Cardiac muscle cell (in vitro differentiated cells and primary cell): ENCODE measurements around the gene CTCFL. TPM values are rescaled to one million over a fixed set of nuclear protein-coding genes. Genes with fewer than 3 reads are reported as not detected.
A peak's percentile ranks its signal among the peaks of the same experiment; 100 is the strongest.

Experiments
- DNase-seq, 2 donors: peaks; one replicate each; pipeline versions ENCODE4 v3.0.0 to v3.0.0-alpha.2; 2010 to 2017; ENCODE audit warnings: low read depth in 1 of 2, low spot score in 1 of 2
- H3K27ac ChIP-seq: fragments of 200-600 bp; sonication (generic); 2 replicates; pipeline ENCODE4 v1.5.1; 2016
- H3K27me3 ChIP-seq: fragments of 200-600 bp; sonication (generic); 2 replicates; pipeline ENCODE4 v1.6.0; 2016; ENCODE audit warnings: control low read depth
- H3K36me3 ChIP-seq: fragments of 200-600 bp; sonication (generic); 2 replicates; pipeline ENCODE4 v1.5.1; 2016; ENCODE audit warnings: control low read depth
- H3K4me1 ChIP-seq: fragments of 200-600 bp; sonication (generic); 2 replicates; pipeline ENCODE4 v1.8.1; 2017; ENCODE audit warnings: low read depth, mild to moderate bottlenecking, mixed run types
- H3K4me3 ChIP-seq: fragments of 200-600 bp; sonication (generic); 2 replicates; pipeline ENCODE4 v1.5.1; 2016; ENCODE audit warnings: mild to moderate bottlenecking
- H3K9me3 ChIP-seq: fragments of 200-600 bp; sonication (generic); 2 replicates; pipeline ENCODE4 v1.5.1; 2017; ENCODE audit warnings: low read depth, mild to moderate bottlenecking, control low read depth
- polyA plus RNA-seq: library from polyadenylated mRNA; unstranded; fragments of >200 nt; fragmentation: Nextera tagmentation; extraction: Ambion mirVana; gene quantifications from 2 replicates; pipeline ENCODE4 v1.2.1, GENCODE V29; 2016
- total RNA-seq: library from RNA; depleted of rRNA; stranded (reverse); fragments of >200 nt; gene quantifications from 2 replicates; pipeline ENCODE4 v1.2.3, GENCODE V29; 2016
- TF ChIP-seq, protein P1 (sequence below): IDR thresholded peaks from 2 replicates; pipeline ENCODE4 v1.5.1; 2012; ENCODE audit warnings: low read depth, mild to moderate bottlenecking, low read length

The CTCFL gene
- total and polyA plus RNA-seq, 2 experiments from 2014 or later = 0.09 TPM; not detected in 1

DNA sequence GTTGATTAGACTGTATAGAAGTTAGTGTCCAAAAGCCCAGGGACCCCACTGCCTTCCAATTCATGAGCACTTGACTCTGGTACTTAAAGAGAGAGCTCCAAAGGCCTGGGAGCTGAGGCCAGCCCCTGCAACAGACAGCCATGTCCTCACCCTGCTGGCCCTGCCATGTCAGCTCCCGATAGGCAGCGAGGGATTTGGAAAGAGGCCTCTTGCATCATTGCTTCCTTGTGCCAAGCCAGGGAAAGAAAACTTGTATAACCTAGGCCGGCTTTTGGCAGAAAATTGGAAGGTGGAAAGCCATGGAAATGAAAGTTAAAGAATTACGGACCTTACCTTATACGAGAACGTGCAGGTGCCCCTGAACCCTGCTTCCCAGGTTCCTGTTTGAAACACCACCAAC is 27.5 kb upstream of the CTCFL start:
- TF ChIP-seq, protein P1, sequence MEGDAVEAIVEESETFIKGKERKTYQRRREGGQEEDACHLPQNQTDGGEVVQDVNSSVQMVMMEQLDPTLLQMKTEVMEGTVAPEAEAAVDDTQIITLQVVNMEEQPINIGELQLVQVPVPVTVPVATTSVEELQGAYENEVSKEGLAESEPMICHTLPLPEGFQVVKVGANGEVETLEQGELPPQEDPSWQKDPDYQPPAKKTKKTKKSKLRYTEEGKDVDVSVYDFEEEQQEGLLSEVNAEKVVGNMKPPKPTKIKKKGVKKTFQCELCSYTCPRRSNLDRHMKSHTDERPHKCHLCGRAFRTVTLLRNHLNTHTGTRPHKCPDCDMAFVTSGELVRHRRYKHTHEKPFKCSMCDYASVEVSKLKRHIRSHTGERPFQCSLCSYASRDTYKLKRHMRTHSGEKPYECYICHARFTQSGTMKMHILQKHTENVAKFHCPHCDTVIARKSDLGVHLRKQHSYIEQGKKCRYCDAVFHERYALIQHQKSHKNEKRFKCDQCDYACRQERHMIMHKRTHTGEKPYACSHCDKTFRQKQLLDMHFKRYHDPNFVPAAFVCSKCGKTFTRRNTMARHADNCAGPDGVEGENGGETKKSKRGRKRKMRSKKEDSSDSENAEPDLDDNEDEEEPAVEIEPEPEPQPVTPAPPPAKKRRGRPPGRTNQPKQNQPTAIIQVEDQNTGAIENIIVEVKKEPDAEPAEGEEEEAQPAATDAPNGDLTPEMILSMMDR = no peak
- no peak for DNase-seq

DNA sequence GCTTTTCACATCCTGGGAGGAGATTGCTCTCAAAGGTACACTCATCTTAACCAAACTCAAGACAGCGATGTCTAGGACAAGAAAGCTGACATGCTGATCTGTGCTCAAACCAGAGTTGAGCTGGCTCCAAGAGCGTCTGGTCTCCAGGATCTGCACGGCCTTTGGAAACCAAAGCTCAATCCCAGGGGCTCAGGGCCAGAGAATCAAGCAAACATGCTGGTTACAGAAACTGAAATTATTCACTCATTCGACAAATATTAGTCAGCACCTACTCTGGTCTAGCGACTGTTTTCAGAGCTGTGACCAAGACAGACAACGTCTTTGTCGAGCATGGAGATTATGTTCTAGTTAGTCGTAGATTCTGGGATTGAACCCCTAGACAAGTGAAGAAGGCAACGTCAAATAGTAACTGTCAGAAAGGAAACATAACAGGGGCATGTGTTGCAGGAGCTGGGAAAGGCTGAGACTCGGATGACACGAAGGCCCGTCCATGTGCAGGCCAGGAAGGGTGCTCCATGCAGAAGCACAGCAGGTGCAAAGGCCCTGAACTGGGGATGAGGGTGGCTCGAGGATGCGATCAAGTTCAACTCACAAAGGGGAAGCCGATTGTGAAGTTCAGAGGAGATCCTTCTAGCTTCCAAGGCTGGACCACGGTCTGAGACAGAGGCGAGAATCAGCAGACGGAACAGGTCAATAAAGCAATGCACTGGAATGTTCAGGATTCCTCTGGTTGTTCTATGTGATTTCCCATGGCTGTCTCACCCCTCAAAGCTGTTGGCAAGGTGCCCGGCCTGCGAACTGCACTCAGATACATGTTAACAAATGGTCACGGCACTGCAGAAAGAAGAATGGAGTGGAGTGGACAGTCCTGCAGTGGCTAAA is 23.5 kb upstream of the CTCFL start:
- H3K27me3 ChIP-seq = no peaks in the 10 kb centered on the region
- TF ChIP-seq, protein P1 = no peak
- H3K9me3 ChIP-seq = no peaks in the 10 kb centered on the region
- no peaks in the 10 kb centered on the region for H3K36me3 ChIP-seq
- H3K4me1 ChIP-seq = no peaks in the 10 kb centered on the region
- no peak overlapping the region for H3K4me3 ChIP-seq
- peak; percentile 8 to 28 for DNase-seq
- H3K27ac ChIP-seq = no peak overlapping the region

More for the DNA sequence above, 27.5 kb upstream of the CTCFL start:
- Histone ChIP-seq H3K36me3 (no peaks in the 10 kb centered on the region), H3K27ac (no peak overlapping the region), H3K27me3 (no peaks in the 10 kb centered on the region), H3K4me3 (no peak overlapping the region), H3K9me3 (no peaks in the 10 kb centered on the region), H3K4me1 (no peaks in the 10 kb centered on the region)

DNA sequence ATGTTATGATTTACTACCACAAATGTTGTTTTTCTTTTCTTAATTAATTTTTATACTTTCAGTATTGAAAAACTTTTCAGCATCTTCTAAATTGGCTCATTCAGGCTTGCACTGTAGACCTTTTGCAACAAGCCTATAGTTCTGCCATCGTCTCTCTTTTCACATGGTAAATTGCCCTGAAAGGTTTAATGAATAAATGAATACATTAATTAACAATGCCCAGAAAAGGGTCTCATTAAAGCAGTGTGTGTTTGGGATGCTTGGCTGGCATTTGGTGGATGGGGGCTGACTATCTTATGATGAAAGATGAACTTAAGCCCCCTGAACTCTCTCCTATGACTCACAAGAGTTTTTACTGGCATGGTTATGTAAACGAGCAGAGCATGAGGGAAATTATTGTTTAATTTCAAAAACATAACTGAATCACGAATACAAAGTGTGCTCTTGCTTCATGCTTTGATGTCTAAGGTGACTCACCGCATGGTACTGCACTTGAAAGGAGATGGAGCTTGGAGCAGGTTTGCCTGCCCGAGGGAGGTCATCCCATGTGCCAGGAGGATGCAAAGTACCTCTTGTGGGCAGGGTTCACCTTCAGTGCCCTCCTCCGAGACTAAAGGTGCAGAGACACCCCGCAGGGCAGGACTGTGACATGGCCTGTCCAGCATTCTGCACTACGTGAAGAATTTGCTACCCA is 22.2 kb upstream of the CTCFL start:
- Histone ChIP-seq H3K9me3 (no peaks in the 10 kb centered on the region), H3K4me3 (no peak overlapping the region), H3K27me3 (no peaks in the 10 kb centered on the region), H3K4me1 (no peaks in the 10 kb centered on the region), H3K36me3 (no peaks in the 10 kb centered on the region), H3K27ac (no peak overlapping the region)
- DNase-seq = no peak
- TF ChIP-seq, protein P1 = no peak

- no peaks in the 10 kb centered on the region for H3K4me1 ChIP-seq
- no peaks in the 10 kb centered on the region for H3K36me3 ChIP-seq
- H3K27me3 ChIP-seq = no peaks in the 10 kb centered on the region
- TF ChIP-seq, protein P1 = no peak
- H3K27ac ChIP-seq = no peak overlapping the region
- H3K9me3 ChIP-seq = no peaks in the 10 kb centered on the region
- no peak overlapping the region for H3K4me3 ChIP-seq
- DNase-seq = no peak
These were observed 21.2 kb upstream of the CTCFL start for GRCh38 chr20:57545927-57546662.

DNA sequence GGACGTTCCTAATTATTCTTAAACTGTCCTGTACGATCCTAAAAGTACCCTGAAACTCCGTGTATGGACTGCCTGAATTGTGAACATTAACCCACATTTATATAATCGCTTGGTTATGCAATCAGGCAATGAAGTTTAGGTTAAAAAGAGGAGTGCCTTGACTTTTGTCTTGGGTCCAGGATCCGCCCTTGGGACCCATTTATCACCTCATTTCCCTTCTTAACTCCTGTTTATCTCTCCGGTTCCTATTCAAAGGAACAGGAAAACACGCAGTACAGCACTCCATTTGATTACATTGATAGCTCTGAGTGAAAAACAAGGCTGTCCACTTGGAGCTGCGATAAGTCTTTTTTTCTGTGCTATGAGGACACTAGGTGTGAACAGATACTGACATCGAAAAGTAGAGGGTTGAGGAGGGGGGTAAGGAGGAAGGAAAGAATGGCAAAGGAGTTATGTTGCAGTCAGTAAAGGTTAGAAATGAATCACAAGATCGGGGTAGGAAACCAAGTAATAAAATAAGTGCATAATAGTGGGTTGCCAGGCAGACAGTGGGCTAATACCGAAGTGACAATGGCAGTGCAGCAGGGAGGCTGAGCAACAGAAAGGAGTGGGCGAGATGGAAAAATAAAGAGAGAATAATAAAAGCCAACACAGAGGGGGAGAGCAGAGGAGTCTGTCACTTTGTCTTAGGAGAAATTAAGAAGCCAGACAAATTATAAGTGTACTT is 20.1 kb upstream of the CTCFL start:
- Histone ChIP-seq H3K27me3 (no peaks in the 10 kb centered on the region), H3K9me3 (no peaks in the 10 kb centered on the region), H3K36me3 (no peaks in the 10 kb centered on the region), H3K4me3 (no peak overlapping the region), H3K27ac (no peak overlapping the region), H3K4me1 (no peaks in the 10 kb centered on the region)
- DNase-seq = no peak
- TF ChIP-seq, protein P1 = no peak
